Iris pigment epithelial cell (primary cell): ENCODE data around the gene GJB1.
"Not testable (repeated sequence)": the region's sequence is repeated elsewhere in the genome, so short reads cannot be mapped to it uniquely, and the experiment has no call there.

Experiments used
- DNase-seq: peaks from one replicate; pipeline ENCODE4 v3.0.0-alpha.2; 2011; ENCODE audit warnings: low read depth

Gene GJB1

DNA sequence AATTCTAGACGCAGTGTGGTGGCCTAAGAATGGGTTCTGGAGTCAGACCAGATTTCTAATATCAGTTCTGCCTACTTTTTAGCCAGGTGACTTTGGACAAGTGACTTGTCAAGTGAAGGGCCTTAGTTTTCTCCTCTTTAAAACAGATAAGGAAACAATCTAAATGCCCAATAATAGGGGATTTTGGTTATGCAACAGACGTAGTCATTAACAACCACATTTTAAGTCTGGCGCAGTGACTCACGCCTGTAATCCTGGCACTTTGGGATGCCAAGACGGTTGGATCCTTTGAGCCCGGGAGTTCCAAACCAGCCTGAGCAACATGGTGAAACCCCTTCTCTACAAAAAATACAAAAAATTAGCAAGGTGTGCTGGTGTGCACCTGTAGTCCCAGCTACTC is 33.0 kb downstream of the GJB1 start:
- DNase-seq = peak; percentile 31

DNA sequence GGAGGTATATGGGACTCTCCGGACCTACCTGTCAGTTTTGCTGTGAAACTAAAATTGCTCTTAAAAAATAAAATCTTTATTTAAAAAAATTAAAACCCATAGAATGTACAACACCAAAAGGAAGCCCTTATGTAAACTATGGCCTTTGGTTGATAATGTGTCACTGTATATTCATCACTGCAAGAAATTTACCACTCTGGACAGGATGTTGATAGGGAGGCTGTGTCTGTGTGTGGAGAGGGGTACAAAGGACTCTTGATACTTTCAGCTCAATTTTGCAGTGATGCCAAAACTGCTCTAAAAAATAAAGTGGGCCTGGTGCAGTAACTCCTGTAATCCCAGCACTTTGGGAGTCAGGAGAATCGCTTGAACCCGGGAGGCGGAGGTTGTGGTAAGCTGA is 33.8 kb downstream of the GJB1 start:
- no peak for DNase-seq

DNA sequence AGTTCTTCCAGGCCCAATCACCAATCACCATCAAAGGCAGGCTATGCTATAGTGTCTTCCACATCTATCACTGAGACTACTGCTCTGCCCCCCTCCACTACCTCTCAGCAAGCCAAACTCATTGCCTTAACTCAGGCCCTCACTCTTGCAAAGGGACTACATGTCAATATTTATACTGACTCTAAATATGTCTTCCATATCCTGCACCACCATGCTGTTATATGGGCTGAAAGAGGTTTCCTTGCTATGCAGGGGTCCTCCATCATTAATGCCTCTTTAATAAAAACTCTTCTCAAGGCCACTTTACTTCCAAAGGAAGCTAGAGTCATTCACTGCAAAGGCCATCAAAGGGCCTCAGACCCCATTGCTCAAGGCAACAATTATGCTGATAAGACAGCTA is 45.6 kb downstream of the GJB1 start:
- DNase-seq = not testable (repeated sequence)

DNA sequence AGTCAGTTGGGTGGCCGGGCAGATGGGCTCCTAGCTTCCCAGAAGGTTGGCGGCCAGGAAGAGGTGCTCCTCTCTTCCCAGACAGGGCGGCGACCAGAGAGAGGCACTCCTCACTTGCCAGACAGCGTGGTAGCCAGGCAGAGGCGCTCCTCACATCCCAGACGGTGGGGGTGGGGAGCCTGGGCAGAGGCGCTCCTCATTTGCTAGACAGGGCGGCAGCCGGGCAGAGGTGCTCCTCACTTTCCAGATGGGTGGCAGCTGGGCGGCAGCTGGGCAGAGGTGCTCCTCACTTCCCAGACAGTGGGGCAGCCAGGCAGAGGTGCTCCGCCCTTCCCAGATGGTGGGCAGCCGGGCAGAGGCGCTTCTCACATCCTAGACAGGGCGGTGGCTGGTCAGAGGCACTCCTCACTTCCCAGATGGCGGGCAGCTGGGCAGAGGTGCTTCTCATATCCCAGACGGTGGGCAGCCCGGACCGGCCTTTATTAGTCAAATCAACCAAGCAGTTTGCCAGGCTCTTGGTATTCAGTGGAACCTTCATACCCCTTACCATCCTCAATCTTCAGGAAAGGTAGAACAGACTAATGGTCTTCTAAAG is 46.9 kb downstream of the GJB1 start:
- DNase-seq = no peak

DNA sequence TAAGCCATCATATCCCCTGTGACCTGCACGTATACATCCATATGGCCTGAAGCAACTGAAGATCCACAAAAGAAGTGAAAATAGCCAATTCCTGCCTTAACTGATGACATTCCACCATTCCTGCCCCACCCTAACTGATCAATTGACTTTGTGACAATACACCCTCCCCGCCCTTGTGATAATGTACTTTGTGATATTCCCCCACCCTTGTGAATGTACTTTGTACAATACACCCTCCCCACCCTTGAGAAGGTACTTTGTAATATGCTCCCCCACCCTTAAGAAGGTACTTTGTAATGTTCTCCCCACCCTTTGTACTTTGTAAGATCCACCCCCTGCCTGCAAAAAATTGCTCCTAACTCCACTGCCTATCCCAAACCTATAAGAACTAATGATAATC is 49.3 kb downstream of the GJB1 start:
- DNase-seq = not testable (repeated sequence)
